Activated naive CD4-positive, alpha-beta T cell treated with anti-CD3 and anti-CD28 coated beads for 36 hours (primary cell): ENCODE results near the gene BCS1L. TPM values are rescaled to one million over a fixed set of nuclear protein-coding genes. Genes with fewer than 3 reads are reported as not detected.

Experiments
- CTCF ChIA-PET: fragments of 350-600 bp; sonication (Branson Sonifier 250); formaldehyde crosslinking; loops from one replicate; lab custom pipeline; 2021; ENCODE audit warnings: antibody characterized with exemption; lab: Charles Lee
- DNase-seq: peaks from one replicate; pipeline ENCODE4 v3.0.0-alpha.2; 2020
- H3K27ac Mint-ChIP-seq: one replicate; pipeline ENCODE4 v1.8.0; 2021; ENCODE audit warnings: mild to moderate bottlenecking, mixed read lengths
- H3K27me3 Mint-ChIP-seq: one replicate; pipeline ENCODE4 v1.8.0; 2021; ENCODE audit warnings: low read depth, mixed read lengths
- H3K36me3 Mint-ChIP-seq: one replicate; pipeline ENCODE4 v1.8.0; 2021; ENCODE audit warnings: low read depth, mixed read lengths
- H3K4me1 Mint-ChIP-seq: one replicate; pipeline ENCODE4 v1.8.0; 2021; ENCODE audit warnings: low read depth, mixed read lengths
- H3K4me3 Mint-ChIP-seq: one replicate; pipeline ENCODE4 v1.8.0; 2021; ENCODE audit warnings: mild to moderate bottlenecking, moderate library complexity, mixed read lengths
- H3K9me3 Mint-ChIP-seq: one replicate; pipeline ENCODE4 v1.8.0; 2021; ENCODE audit warnings: mixed read lengths
- intact Hi-C: fragments of 100-400 bp; cut with micrococcal nuclease; formaldehyde crosslinking; loops from one replicate; pipeline ENCODE4 v1.15.1; 2023
- total RNA-seq, 2 experiments: library from RNA; stranded (reverse); gene quantifications; one replicate each; pipeline ENCODE4 v1.2.3, GENCODE V29; 2021

BCS1L gene, protein sequence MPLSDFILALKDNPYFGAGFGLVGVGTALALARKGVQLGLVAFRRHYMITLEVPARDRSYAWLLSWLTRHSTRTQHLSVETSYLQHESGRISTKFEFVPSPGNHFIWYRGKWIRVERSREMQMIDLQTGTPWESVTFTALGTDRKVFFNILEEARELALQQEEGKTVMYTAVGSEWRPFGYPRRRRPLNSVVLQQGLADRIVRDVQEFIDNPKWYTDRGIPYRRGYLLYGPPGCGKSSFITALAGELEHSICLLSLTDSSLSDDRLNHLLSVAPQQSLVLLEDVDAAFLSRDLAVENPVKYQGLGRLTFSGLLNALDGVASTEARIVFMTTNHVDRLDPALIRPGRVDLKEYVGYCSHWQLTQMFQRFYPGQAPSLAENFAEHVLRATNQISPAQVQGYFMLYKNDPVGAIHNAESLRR
- 10 to 100 TPM; 61.3 to 63.6 TPM for total RNA-seq

DNA sequence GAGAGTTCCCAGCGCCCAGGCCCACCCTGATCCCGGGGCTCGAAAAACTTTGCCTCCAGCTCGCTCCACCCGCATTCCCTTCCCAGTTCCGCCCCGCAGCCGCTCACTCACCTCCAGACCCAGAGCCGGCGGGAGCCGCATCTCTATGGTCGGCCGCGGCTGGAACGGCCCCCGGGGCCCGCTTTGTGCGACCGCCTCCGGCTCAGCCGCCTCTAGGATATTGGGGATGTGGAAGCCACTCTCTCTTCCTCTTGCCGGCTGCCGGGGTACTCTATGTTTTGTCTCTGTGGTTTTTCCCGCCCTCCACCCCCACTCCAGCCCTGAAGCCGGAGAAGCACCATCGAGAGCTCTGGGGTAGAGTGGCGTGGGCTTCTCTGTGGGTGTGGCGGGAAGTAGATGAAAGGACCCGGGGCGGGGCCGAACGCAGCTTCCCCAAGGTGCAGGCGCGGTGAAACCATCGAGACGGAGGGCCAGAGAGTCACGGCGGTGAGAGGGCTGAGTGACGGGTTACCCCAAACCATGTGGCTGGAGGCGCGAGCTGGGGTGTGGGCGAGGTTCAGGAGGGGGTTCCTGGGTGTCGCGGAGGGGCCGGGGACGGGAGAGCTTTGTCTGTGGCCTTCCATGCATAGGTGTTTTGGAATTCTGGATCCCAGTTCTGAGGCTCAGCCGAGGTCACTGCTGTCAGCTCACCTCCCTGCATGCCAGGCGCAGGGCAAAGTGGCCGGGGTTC, at the start of gene BCS1L, which contains the start of gene ZNF142:
TSS of gene BCS1L (plus strand) at position 426 of the 730 bp plus-strand sequence. CDS start 1,305 bp downstream, outside the sequence.
TSS of gene ZNF142 (minus strand) at position 366 of the 730 bp plus-strand sequence. CDS start 3,194 bp downstream, outside the sequence.
- Mint-ChIP-seq H3K9me3 (no peaks in the 10 kb centered on the region), H3K36me3 (peaks cover 38% of the 10 kb centered on the region), H3K4me3 (peak within 1 kb of the TSS; percentile 90), H3K27ac (peak within 1 kb of the TSS; percentile 81), H3K4me1 (peaks cover 40% of the 10 kb centered on the region), H3K27me3 (no peaks in the 10 kb centered on the region)
- intact Hi-C loops, result loop anchor here (1.0 to 5.0 kb wide), 11 partner anchors 12 to 729 kb away; partner anchors contain the start of genes AAMP, ARPC2, CNOT9 and PNKD
- peak; percentile 98 for DNase-seq
- CTCF ChIA-PET, result interaction anchor here (0.6 to 5.2 kb wide), 13 partner anchors 10 to 203 kb away, joined by 3 to 59 read pairs (median 4); partner anchors contain the start of genes RNF25 and STK36

DNA sequence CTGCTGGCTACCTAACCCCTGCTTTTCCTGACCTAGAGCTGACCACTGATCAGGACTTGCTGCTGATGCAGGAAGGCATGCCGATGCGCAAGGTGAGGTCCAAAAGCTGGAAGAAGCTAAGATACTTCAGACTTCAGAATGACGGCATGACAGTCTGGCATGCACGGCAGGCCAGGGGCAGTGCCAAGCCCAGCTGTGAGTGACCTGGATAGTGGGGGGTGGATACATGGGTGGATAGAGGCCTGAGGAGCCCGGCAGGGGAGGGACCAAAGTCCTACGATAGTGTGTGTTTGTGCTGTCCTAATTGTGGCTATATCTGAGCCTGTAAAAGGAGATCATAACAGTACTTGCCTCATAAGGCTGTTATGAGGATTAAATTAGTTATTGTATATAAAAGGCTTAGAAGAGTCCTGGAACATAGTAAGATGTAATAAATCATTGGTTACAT, 43.6 kb upstream of the BCS1L start:
- CTCF ChIA-PET, result interaction anchor here (1.5 to 1.7 kb wide), 2 partner anchors 12 to 43 kb away, joined by 3 to 4 read pairs; no protein-coding TSS in a partner anchor
- intact Hi-C loops, result no loop called here
- H3K4me3 Mint-ChIP-seq, result no peak overlapping the region
- H3K36me3 Mint-ChIP-seq, result no peaks in the 10 kb centered on the region
- no peaks in the 10 kb centered on the region for H3K9me3 Mint-ChIP-seq
- no peaks in the 10 kb centered on the region for H3K4me1 Mint-ChIP-seq
- H3K27ac Mint-ChIP-seq, result no peak overlapping the region
- no peak for DNase-seq
- H3K27me3 Mint-ChIP-seq, result no peaks in the 10 kb centered on the region

DNA sequence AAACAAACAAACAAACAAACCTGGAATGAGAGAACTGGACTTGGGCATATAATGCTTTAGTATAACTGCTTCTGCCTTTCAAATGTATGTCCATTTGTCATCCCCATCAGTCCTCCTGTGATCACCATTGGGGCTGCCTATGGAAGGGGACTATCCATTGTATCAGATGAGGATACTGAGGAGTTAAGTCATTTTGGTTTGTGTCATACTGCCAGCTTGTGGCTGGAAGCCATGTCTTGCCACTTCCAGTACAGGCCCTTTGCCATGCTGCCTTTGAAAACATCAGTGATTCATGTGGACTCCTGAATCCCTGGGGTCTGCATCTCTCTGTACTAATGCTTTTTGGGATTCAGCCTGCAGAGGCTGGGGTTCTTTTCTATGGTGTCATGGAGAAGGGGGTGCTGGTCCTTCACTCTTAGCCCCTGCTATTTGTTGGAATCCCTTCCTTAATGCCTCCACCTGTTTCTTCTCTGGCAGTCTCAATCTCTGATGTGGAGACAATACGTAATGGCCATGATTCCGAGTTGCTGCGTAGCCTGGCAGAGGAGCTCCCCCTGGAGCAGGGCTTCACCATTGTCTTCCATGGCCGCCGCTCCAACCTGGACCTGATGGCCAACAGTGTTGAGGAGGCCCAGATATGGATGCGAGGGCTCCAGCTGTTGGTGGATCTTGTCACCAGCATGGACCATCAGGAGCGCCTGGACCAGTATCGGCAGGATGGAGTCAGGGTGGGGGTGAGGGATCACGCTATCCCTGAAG, 41.2 kb upstream of the BCS1L start:
- DNase-seq, result peak; percentile 9

DNA sequence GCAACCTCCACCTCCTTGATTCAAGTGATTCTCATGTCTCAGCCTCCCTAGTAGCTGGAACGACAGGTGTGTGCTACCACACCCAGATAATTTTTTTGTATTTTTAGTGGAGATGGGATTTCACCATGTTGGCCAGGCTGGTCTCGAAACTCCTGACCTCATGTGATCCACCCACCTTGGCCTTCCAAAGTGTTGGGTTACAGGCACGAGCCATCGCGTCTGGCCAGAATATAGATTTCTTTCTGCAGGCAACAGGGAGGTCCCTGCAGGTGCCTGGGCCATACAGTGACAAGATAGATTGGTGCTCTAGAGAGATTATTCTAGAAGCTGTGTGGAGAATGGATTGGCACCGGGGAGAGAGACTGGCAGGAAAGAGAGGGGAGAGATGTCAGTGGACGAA, 38.5 kb upstream of the BCS1L start:
- no peak overlapping the region for H3K4me3 Mint-ChIP-seq
- no peaks in the 10 kb centered on the region for H3K9me3 Mint-ChIP-seq
- intact Hi-C loops, result no loop called here
- no peak for DNase-seq
- H3K4me1 Mint-ChIP-seq, result no peaks in the 10 kb centered on the region
- CTCF ChIA-PET, result no interaction called here
- no peaks in the 10 kb centered on the region for H3K36me3 Mint-ChIP-seq
- no peak overlapping the region for H3K27ac Mint-ChIP-seq
- H3K27me3 Mint-ChIP-seq, result no peaks in the 10 kb centered on the region

More for the DNA sequence above, 41.2 kb upstream of the BCS1L start:
- intact Hi-C loops, result no loop called here
- no peaks in the 10 kb centered on the region for H3K9me3 Mint-ChIP-seq
- H3K4me3 Mint-ChIP-seq, result no peak overlapping the region
- no peaks in the 10 kb centered on the region for H3K27me3 Mint-ChIP-seq
- no peak overlapping the region for H3K27ac Mint-ChIP-seq
- H3K4me1 Mint-ChIP-seq, result no peaks in the 10 kb centered on the region
- H3K36me3 Mint-ChIP-seq, result no peaks in the 10 kb centered on the region
- CTCF ChIA-PET, result no interaction called here

DNA sequence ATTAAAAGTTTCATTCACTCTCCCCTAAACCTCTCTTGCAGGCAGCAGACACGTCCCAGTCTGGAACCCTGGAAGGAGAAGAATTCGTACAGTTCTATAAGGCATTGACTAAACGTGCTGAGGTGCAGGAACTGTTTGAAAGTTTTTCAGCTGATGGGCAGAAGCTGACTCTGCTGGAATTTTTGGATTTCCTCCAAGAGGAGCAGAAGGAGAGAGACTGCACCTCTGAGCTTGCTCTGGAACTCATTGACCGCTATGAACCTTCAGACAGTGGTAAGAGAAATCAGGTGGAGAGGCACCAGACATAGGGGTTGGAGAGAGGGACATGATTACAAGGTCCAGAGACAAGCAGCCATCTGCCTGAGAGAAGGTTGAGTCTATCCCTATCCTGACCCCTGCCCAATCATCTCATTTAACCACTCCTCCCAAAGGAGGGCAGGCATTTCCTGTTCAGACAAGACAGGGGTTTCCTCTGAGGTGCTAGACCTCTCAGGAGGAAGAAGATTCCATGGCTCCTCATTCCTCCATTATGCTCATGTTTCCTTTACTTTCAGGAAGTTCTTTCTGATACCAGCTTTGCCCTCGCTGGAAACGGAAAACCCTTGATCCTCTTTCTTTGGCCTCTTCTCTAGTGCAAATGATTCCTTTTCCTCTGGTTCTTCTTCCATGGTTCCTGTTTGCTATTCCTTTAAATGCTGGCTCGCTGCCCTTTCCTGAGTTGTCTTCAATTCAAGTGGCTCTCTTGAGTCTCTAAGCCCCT, 36.7 kb upstream of the BCS1L start:
- H3K27ac Mint-ChIP-seq, result no peak overlapping the region
- no peaks in the 10 kb centered on the region for H3K36me3 Mint-ChIP-seq
- CTCF ChIA-PET, result no interaction called here
- H3K27me3 Mint-ChIP-seq, result no peaks in the 10 kb centered on the region
- intact Hi-C loops, result no loop called here
- DNase-seq, result no peak
- H3K4me3 Mint-ChIP-seq, result no peak overlapping the region
- no peaks in the 10 kb centered on the region for H3K4me1 Mint-ChIP-seq
- H3K9me3 Mint-ChIP-seq, result no peaks in the 10 kb centered on the region

DNA sequence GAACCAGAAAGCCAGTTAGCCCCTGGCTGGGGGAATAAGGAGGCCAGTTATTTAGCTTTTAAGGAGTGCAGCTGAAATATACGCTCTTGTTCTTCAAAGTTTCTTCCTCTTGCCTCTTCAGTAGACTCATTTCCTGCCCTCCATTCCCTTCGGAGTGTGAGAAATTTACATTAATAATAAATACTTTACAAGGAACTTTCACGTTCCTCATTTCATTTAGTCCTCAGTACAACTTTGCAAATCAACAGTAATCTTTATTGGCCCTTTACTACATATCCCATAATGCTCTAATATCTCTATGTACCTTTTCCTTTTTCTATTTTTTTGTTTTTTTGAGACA, 36.1 kb upstream of the BCS1L start:
- CTCF ChIA-PET, result no interaction called here
- Mint-ChIP-seq H3K27me3 (no peaks in the 10 kb centered on the region), H3K4me3 (no peak overlapping the region), H3K36me3 (no peaks in the 10 kb centered on the region), H3K9me3 (no peaks in the 10 kb centered on the region), H3K27ac (no peak overlapping the region), H3K4me1 (no peaks in the 10 kb centered on the region)
- no peak for DNase-seq
- intact Hi-C loops, result no loop called here

DNA sequence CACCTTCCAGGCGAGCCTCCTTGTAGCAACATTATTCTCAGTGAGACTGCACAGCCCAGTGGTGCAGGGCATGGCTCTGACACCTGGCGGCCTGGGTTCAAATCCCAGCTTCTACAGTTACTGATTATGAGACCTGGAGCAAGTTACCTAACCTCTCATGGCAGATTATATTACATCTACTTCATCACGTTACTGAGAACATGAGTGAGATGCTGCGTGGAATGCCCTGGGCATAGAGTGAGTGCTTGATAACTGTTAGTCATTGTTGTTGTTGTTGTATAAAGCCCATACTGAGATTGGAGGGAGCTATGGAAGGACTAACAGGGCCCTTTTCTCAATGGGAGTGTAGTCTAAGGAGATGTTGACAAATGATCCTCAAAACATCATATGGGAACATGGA, 33.1 kb upstream of the BCS1L start:
- CTCF ChIA-PET, result interaction anchor here (0.7 kb wide), 1 partner anchor 184 kb away, joined by 3 read pairs; no protein-coding TSS in a partner anchor
- intact Hi-C loops, result no loop called here
- no peak overlapping the region for H3K27ac Mint-ChIP-seq

DNA sequence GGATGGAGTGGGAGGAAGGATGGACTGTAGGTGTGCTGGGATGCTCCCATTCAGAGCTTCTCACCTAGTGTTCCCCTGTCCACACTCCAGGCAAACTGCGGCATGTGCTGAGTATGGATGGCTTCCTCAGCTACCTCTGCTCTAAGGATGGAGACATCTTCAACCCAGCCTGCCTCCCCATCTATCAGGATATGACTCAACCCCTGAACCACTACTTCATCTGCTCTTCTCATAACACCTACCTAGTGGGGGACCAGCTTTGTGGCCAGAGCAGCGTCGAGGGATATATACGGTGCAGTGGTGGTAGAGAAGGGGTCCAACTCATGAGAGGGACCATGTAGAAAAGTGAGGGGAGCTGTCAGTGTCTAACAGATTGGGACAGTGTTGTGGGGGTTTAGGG, 31.5 kb upstream of the BCS1L start:
- Mint-ChIP-seq H3K27ac (no peak overlapping the region), H3K9me3 (no peaks in the 10 kb centered on the region), H3K36me3 (no peaks in the 10 kb centered on the region), H3K4me3 (no peak overlapping the region), H3K27me3 (no peaks in the 10 kb centered on the region), H3K4me1 (no peaks in the 10 kb centered on the region)
- no peak for DNase-seq
- intact Hi-C loops, result no loop called here
- CTCF ChIA-PET, result interaction anchor here (1.4 to 1.8 kb wide), 4 partner anchors 12 to 31 kb away, joined by 3 to 7 read pairs (median 4); partner anchors contain the start of genes BCS1L and ZNF142

More for the DNA sequence above, 33.1 kb upstream of the BCS1L start:
- Mint-ChIP-seq H3K4me3 (no peak overlapping the region), H3K4me1 (no peaks in the 10 kb centered on the region), H3K9me3 (no peaks in the 10 kb centered on the region), H3K36me3 (no peaks in the 10 kb centered on the region), H3K27me3 (no peaks in the 10 kb centered on the region)
- DNase-seq, result no peak

DNA sequence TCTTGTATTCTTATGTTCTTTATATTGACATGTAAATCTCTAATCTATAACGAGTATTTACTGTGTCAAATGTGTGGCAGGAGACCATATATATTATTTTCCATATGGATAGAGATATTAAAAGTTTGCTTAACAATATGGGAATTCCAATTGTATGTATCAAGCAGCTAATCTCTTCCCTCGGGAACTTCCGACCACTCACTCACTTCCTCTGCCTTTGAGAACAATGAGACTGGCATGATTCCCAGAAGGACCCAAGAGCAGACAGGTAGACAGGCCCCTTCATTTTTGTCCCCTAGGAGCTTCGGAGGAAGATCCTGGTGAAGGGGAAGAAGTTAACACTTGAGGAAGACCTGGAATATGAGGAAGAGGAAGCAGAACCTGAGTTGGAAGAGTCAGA, 27.6 kb upstream of the BCS1L start:
- Mint-ChIP-seq H3K36me3 (peaks cover 22% of the 10 kb centered on the region), H3K27ac (no peak overlapping the region), H3K4me1 (no peaks in the 10 kb centered on the region), H3K9me3 (no peaks in the 10 kb centered on the region), H3K4me3 (no peak overlapping the region), H3K27me3 (no peaks in the 10 kb centered on the region)
- intact Hi-C loops, result no loop called here
- CTCF ChIA-PET, result interaction anchor here (0.6 kb wide), 1 partner anchor 119 kb away, joined by 7 read pairs; no protein-coding TSS in a partner anchor
- no peak for DNase-seq

DNA sequence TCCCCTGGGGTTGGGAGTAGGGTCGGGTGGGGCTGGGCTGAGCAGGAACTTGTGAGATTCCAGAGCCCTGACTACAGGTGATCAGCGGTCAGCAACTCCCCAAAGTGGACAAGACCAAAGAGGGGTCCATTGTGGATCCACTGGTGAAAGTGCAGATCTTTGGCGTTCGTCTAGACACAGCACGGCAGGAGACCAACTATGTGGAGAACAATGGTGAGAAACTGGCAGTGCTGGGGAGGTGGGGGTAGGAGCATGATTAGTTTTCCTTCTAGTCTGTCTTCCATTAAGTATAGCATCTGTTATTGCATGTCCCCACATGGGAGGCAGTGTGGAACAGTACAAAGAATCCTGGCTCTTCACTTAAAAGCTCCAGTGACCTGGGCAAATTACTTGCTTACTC, 23.8 kb upstream of the BCS1L start:
- H3K4me1 Mint-ChIP-seq, result no peaks in the 10 kb centered on the region
- intact Hi-C loops, result no loop called here
- CTCF ChIA-PET, result no interaction called here
- no peak for DNase-seq
- no peak overlapping the region for H3K27ac Mint-ChIP-seq
- H3K36me3 Mint-ChIP-seq, result peaks cover 41% of the 10 kb centered on the region
- H3K9me3 Mint-ChIP-seq, result no peaks in the 10 kb centered on the region
- no peaks in the 10 kb centered on the region for H3K27me3 Mint-ChIP-seq
- no peak overlapping the region for H3K4me3 Mint-ChIP-seq

DNA sequence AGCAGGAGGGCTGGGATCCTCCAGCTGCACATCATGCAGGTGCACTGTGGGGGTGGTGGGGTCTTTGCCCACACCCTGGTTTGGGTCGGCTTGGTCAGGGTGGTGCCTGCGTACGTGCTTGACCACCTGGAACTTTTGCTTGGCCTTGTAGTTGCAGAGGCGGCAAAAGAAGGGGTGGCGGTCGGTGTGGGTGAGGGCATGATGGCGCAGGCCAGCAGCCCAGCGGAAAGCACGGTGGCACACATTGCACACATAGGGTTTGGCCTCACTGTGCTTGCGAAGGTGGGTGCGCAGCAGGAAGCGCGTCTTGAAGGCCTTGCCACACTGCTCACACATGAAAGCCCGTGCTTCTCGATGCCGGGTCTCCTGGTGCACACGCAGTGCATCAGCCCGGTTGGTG, 21.1 kb upstream of the BCS1L start:
- no peaks in the 10 kb centered on the region for H3K9me3 Mint-ChIP-seq
- H3K27me3 Mint-ChIP-seq, result no peaks in the 10 kb centered on the region
- H3K4me3 Mint-ChIP-seq, result no peak overlapping the region
- intact Hi-C loops, result no loop called here
- DNase-seq, result no peak
- H3K36me3 Mint-ChIP-seq, result peaks cover 48% of the 10 kb centered on the region
- no peak overlapping the region for H3K27ac Mint-ChIP-seq
- CTCF ChIA-PET, result no interaction called here
- no peaks in the 10 kb centered on the region for H3K4me1 Mint-ChIP-seq
